Astrocyte (in vitro differentiated cells and primary cell): Measurements from ENCODE around the gene EDEM3.

ENCODE experiments used
- CTCF ChIP-seq: IDR thresholded peaks from 2 replicates; pipeline ENCODE4 v1.5.1; 2011; ENCODE audit warnings: low read depth, mild to moderate bottlenecking, inconsistent platforms, low read length, moderate library complexity; ENCODE audit not compliant: insufficient read depth
- EZH2 ChIP-seq: IDR thresholded peaks from 2 replicates; pipeline ENCODE4 v1.6.1; 2012; ENCODE audit warnings: mild to moderate bottlenecking, low read length, inconsistent platforms; ENCODE audit not compliant: insufficient read depth

GRCh38 chr1:184647471-184647870 is 107.2 kb downstream of the EDEM3 start:
- TF ChIP-seq CTCF (no peak), EZH2 (no peak)
